Activated CD4-positive, alpha-beta T cell treated with anti-CD3 and anti-CD28 coated beads for 24 hours (primary cell): ENCODE measurements around the gene RC3H1.
A peak's percentile ranks its signal among the peaks of the same experiment; 100 is the strongest.
"Not testable (repeated sequence)": the region's sequence is repeated elsewhere in the genome, so short reads cannot be mapped to it uniquely, and the experiment has no call there.

Experiments
- DNase-seq, 2 donors: peaks; one replicate each; pipeline ENCODE4 v3.0.0-alpha.2; 2020; ENCODE audit warnings: low read depth in 2 of 2

Gene RC3H1

DNA sequence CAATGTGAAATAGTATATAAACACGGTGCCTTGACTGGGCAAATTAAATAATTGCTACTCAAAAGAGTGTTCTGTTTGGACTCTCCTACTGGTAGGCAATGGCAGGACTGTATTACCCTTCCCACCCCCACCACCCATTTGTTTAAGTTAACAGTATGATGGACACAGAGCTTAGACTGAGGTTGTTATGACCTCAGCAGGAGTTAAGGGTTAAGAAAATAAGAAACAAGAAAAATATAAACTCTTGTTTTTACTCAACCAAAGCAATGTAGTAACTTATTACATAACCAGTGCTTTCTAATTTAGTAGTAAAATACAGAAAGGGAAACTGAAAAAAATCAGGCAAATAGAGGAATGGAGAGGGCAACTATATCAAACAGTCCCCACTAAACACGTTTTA, 85.1 kb downstream of the RC3H1 start:
- no peak for DNase-seq

- DNase-seq: no peak
These were observed 87.7 kb downstream of the RC3H1 start for GRCh38 chr1:173934440-173934839.

DNA sequence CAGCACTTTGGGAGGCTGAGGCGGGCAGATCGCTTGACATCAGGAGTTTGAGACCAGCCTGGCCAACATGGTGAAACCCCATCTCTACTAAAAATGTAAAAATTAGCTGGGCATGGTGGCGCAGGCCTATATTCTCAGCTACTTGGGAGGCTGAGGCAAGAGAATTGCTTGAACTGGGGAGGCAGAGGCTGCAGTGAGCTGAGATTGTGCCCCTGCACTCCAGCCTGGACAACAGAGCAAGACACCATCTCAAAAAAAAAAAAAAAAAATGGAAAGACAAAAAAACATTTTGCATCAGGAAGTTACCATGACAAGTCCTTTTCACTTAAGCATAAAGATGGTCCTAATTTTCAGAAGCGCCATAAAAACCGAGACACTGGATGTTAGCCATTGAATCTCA, 91.6 kb downstream of the RC3H1 start:
- not testable (repeated sequence) for DNase-seq

GRCh38 chr1:173925306-173926242, 96.6 kb downstream of the RC3H1 start:
- no peak for DNase-seq

GRCh38 chr1:173920861-173921260, 101.3 kb downstream of the RC3H1 start:
- DNase-seq: no peak

DNA sequence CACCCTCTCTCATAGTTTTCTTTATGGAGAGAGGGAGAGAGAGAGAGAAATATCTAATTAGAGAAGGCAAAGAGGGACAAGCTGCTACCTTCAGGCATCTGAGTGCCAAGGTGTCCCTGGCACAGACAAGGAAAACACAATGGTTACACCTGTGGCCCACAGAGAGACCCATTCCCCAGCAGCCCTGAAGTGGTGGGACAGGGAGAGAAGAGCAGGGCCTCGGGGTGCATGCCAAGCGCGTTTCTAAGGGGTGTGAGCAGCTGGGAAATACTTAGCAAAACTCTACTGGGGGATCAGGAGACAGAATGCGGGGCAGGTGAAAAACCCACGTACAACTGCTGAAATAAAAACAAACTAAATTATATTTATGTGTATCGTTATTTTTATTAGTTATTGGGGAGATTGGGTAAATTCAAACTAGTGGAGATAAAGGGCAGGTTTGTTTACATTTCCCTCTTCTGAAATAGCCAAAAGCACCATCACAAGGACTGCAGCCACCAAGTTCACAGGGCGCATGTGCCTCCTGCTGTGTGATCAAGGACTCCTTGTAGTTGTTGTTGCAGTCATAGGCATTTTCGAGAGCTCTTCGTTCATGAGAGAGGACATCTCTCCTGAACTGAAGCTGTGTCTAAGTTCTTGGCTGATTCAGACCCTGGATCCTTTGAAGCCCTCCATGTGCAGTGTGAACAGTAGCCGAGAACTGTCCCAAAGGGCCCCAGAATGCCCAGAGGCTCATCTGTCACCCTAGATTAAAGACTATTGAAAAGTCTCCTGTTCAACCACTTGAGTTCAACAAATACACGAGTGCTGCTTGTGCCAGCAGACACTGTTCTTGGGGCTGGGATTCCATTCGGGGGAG, 104.3 kb downstream of the RC3H1 start:
- no peak for DNase-seq

- DNase-seq: no peak
These were observed 105.0 kb downstream of the RC3H1 start, which contains the start of gene SERPINC1 for GRCh38 chr1:173917149-173917548. TSS of gene SERPINC1 (minus strand) at chr1:173917327. CDS start at chr1:173917259, 68 bp downstream.

- no peak for DNase-seq
These were observed 105.5 kb downstream of the RC3H1 start for GRCh38 chr1:173916667-173917066.

DNA sequence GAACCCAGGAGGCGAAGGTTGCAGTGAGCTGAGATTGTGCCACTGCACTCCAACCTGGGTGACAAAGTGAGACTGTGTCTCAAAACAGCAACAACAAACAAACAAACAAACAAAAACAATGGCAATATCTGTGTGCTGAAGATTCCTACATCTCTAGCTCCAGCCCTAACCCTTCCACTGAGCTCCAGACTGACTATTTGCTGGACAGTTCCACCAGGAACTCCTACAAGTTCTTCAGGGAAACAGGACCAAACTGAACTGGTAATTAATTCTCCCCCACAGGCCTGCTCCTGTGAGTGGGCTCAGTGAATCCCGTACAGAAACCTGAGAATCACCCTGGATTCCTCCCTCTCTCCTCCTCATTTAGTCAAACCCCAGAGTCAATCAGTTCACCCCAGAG, 106.6 kb downstream of the RC3H1 start:
- no peak for DNase-seq

- peak in 1 of 2 donors; percentile 25 for DNase-seq
These were observed 107.7 kb downstream of the RC3H1 start for GRCh38 chr1:173914366-173914871.

- no peak for DNase-seq
These were observed 109.0 kb downstream of the RC3H1 start for GRCh38 chr1:173913111-173913510.

DNA sequence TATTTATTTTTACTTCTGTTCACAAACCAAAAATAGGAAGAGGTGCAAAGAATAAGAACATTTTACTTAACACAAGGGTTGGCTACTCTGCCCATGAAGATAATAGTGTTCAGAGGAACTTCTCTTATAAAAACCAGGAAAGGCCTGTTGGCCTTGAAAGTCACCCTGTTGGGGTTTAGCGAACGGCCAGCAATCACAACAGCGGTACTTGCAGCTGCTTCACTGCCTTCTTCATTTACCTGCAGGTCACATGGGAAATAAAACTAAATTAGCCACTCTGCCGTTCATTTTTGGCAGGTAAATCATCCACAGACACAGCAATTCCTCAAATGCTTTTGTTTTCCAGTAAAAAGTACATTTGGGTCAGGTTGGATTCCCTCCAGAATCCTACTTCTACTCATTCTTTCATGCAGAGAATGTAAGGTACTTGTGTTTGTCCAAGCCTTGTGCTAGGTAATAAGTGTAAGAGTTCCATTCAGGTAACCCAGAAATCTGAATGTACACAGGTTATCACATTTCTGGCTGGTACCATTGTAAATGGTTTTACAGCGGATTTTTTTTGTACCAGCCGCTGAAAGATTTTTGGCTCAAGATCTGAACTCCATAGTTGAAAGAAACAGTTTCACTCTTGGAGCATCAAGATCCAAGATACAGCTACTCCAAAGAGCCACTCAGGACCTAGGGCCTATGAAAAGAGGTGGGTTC, 118.2 kb downstream of the RC3H1 start:
- DNase-seq: no peak

DNA sequence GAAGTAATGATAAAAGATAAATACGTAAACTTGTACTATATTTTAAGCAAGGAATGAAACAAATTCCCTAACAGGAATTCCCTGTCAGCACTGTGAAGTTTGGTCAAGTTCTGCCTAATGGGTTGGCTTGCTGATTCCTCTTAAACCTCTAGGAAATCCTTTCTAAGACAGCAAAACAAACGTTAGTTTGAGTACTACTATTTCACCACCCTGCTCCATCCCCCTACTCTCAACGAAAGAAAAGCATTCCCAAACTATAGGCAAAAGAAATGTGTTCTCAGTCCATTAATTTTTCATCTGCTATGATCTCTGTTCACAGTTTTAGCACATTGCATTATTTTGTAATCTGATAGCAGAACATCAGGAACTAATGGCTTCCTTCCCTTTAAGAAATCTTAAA, 121.2 kb downstream of the RC3H1 start:
- DNase-seq: no peak

DNA sequence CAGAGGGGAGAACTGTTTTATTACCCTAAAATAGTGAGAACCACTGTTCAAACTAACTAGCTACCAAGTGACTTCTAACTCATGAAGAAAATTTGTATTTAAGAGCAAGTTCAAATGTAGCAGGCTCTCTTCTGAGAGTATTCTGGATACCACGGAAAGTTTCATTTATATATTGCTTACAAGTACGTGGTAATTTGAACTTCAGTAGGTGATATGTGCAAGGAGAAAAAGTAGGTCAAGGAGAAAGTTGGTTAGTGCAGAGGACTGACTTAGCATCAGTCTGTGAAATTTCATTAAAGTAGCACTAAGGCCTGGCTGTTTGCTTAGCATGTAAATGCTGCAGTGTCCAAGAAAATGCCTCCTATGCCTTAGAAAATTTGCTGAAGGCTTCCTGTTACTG, 121.7 kb downstream of the RC3H1 start:
- DNase-seq: no peak

- DNase-seq: no peak
These were observed 128.0 kb downstream of the RC3H1 start for GRCh38 chr1:173894189-173894588.

DNA sequence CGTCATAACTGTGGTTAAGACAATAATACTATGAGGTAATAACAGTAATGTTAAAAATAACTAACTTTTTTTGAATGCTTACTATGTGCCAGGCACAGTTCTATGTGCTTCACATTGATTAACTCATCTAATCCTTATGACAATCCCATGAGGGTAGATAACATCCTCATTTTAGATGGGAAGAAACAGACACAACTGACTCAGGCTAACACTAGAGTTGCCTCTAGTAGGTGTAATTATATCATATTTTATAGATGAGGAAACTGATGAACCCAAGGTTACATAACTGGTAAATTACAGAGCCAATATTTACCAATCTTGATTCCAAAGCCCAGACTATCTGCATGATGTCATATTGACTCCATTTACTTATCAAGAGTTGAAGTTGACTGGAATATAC, 128.5 kb downstream of the RC3H1 start:
- DNase-seq: no peak

DNA sequence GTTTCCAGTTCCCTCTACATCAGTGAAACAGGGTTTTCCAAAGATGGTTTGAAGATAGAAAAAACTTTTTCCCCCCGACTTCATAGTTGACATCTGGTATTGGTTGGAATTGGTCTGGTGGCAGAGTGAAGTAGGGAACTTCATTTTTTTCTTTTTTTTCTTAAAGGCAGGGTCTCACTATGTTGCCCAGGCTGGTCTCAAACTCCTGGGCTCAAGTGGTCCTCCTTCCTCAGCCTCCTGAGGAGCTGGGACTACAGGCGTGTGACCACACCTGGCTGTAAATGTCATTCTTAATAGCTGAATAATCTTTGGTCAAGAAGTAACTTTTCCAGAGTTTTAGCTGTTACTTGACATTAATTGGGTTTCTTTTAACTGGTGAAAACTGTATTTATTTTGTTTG, 132.3 kb downstream of the RC3H1 start:
- no peak for DNase-seq

DNA sequence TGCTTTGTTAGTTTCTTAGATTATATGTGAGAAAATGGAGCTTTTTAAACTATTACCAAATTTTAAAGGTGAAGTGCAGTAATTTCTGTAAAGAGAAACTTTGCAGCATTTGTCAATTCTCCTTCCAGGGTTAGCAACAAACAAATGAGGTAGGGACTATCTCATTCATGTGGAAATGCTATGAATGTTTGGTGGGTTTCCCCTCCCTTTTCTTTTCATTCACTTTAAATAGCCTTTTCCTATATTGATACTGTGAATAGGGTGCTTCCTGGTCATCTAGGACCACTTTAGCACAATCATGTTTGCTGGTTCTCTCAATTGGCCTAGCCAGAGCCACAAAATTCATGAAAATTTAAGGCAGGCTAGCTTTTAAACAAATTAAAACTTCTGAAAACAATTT, 133.4 kb downstream of the RC3H1 start:
- DNase-seq: no peak

DNA sequence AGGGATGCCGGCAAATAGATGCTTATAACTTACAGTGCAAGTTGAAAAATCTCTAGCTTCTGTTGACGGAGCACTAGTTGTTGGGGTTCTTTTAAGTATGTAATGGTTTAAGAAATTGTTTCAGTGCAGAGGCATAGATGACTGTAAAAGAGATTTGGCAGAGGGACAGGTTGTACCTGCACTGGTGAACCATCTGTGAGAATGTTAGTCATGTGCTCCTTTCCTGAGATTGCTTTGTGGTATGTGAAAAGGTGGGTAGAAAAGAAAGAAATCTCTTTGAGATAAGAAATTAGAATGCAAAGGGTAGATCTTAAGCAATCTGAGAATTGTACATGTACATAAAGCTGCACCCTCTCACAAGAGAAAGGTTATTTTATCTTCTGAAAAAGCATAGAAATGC, 134.5 kb downstream of the RC3H1 start:
- DNase-seq: no peak

DNA sequence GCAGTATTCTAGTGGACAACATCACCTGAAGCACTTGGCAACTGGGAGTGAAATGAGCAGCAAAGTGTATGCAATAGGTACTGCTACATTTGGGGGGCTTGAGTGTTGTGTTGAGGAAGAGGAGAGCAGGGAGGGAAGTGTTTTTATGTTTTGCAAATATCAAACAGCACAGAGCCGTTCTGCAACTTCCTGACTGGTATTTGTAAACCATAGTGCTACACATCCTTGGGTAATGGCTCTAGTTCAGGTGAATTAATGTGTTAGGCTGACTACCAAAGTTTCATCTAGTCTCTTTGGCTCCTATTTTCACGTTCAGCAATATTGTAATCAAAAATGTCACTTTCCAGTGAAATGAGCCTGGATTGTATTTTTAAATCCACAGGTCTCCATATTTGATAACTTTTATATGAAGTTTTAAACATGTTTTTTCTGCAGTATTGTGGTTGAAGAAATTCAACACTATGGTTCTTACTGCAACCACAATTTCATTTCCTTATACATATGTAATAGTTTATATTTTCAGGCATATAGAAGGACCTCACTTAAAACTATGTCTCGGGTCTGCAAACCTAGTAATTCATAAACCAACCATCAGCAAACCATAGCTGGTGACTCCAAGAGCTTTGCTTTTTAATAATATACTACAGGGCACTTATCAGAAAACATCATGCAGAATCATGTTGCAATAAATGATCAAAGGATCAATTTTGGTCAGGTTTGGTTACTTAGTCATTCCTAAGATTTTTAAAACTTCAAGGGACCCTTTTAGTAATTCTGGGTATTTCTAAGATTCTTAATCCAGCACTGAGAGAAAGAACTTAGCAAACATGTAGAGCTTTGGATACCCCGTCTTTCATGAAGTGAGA, 135.2 kb downstream of the RC3H1 start:
- DNase-seq: no peak

GRCh38 chr1:173884701-173885100, 137.5 kb downstream of the RC3H1 start:
- no peak for DNase-seq
